H1 (cell line): ENCODE measurements around the gene ADARB2. TPM values are rescaled to one million over a fixed set of nuclear protein-coding genes. Genes with fewer than 3 reads are reported as not detected.

ENCODE experiments used
- CTCF ChIA-PET: fragments of 300-600 bp; sonication (Branson Sonifier 250); formaldehyde crosslinking; loops from one replicate; lab custom pipeline; 2021; ENCODE audit not compliant: partially characterized antibody; lab: Charles Lee
- POLR2A ChIA-PET: fragments of 300-600 bp; sonication (Branson Sonifier 250); formaldehyde crosslinking; loops from one replicate; lab custom pipeline; 2021; ENCODE audit warnings: inconsistent platforms; ENCODE audit not compliant: partially characterized antibody; lab: Charles Lee
- DNase-seq, 2 experiments: peaks; one replicate each; pipeline versions ENCODE4 v3.0.0 to v3.0.0-alpha.2; 2010 to 2022; ENCODE audit warnings: low spot score in 2 of 2, low read depth in 1 of 2, mixed read lengths in 1 of 2
- FAIRE-seq: peaks from 2 replicates; lab custom pipeline; 2011; peaks lifted over from hg19 to GRCh38; lab: Jason Lieb, UNC
- H2AFZ ChIP-seq: 2 replicates; pipeline ENCODE4 v1.8.1; 2012; ENCODE audit warnings: low read length, inconsistent platforms
- H2AK5ac ChIP-seq: 2 replicates; pipeline ENCODE4 v1.6.1; 2013; ENCODE audit warnings: low read depth, low read length
- H2BK120ac ChIP-seq: replicated peaks from 2 replicates; pipeline ENCODE3; 2013; ENCODE audit warnings: low read depth, low read length, inconsistent platforms
- H2BK12ac ChIP-seq: 2 replicates; pipeline ENCODE4 v1.6.1; 2013; ENCODE audit warnings: low read depth, low read length
- H2BK15ac ChIP-seq: 2 replicates; pipeline ENCODE4 v1.6.1; 2013; ENCODE audit warnings: low read length
- H2BK20ac ChIP-seq: 2 replicates; pipeline ENCODE4 v1.6.1; 2013; ENCODE audit warnings: low read length
- H2BK5ac ChIP-seq: 2 replicates; pipeline ENCODE4 v1.6.1; 2013; ENCODE audit warnings: low read depth, low read length
- H3K14ac ChIP-seq: 2 replicates; pipeline ENCODE4 v1.6.1; 2013; ENCODE audit warnings: inconsistent platforms; ENCODE audit not compliant: insufficient read length
- H3K18ac ChIP-seq: 2 replicates; pipeline ENCODE4 v1.6.1; 2013; ENCODE audit warnings: low read length; ENCODE audit errors: extremely low read depth
- H3K23ac ChIP-seq: 2 replicates; pipeline ENCODE4 v1.6.1; 2013; ENCODE audit warnings: inconsistent platforms; ENCODE audit not compliant: insufficient read length
- H3K23me2 ChIP-seq: 2 replicates; pipeline ENCODE4 v1.6.1; 2013; ENCODE audit warnings: low read depth, low read length
- H3K27ac ChIP-seq: 2 replicates; pipeline ENCODE4 v1.6.1; 2011; ENCODE audit warnings: low read depth, low read length, inconsistent platforms
- H3K27me3 ChIP-seq, 4 experiments: replicated peaks in 1 of 4; 1 replicate in 1 of 4; 2 replicates in 3 of 4; pipeline versions ENCODE4 v1.6.1 to v1.8.1; 2011 to 2013; ENCODE audit warnings: low read length in 3 of 4, mild to moderate bottlenecking in 3 of 4, inconsistent platforms in 2 of 4, mixed read lengths in 2 of 4, moderate library complexity in 1 of 4; ENCODE audit not compliant: control insufficient read depth in 3 of 4, insufficient read depth in 3 of 4; ENCODE audit errors: extremely low read depth in 1 of 4
- H3K36me3 ChIP-seq, 4 experiments: 2 replicates each; pipeline versions ENCODE4 v1.6.1 to v1.8.1; 2011 to 2013; ENCODE audit warnings: mild to moderate bottlenecking in 4 of 4, low read length in 3 of 4, moderate library complexity in 2 of 4, control low read depth in 1 of 4, inconsistent platforms in 1 of 4; ENCODE audit not compliant: insufficient read depth in 4 of 4, control insufficient read depth in 2 of 4
- H3K4ac ChIP-seq: replicated peaks from 2 replicates; pipeline ENCODE3; 2013; ENCODE audit warnings: low read length, low read depth, mixed read lengths, inconsistent platforms; ENCODE audit not compliant: insufficient read length
- H3K4me1 ChIP-seq, 4 experiments: replicated peaks in 1 of 4; 1 replicate in 1 of 4; 2 replicates in 3 of 4; pipeline versions ENCODE4 v1.6.1 to v1.8.1; 2011 to 2013; ENCODE audit warnings: low read length in 3 of 4, inconsistent platforms in 2 of 4, mixed read lengths in 1 of 4; ENCODE audit not compliant: insufficient read depth in 4 of 4, control insufficient read depth in 3 of 4
- H3K4me2 ChIP-seq, 2 experiments: 2 replicates each; pipeline versions ENCODE4 v1.6.1 to v1.8.1; 2011 to 2013; ENCODE audit warnings: low read depth in 2 of 2, low read length in 2 of 2, control low read depth in 1 of 2, inconsistent platforms in 1 of 2, mild to moderate bottlenecking in 1 of 2; ENCODE audit not compliant: insufficient read depth in 1 of 2
- H3K4me3 ChIP-seq, 4 experiments: fragments of 200-600, 300-600 bp in 1 of 4; sonication (generic), shearing (Covaris generic), sonication (Bioruptor Twin) in 1 of 4; 2 replicates each; pipeline versions ENCODE4 v1.5.1 to v1.8.1; 2011 to 2016; ENCODE audit warnings: low read length in 4 of 4, low read depth in 3 of 4, control low read depth in 2 of 4, inconsistent platforms in 2 of 4, mild to moderate bottlenecking in 2 of 4, mixed read lengths in 1 of 4, moderate library complexity in 1 of 4; ENCODE audit not compliant: insufficient read depth in 2 of 4; ENCODE audit errors: extremely low read depth in 1 of 4
- H3K56ac ChIP-seq: replicated peaks from 2 replicates; pipeline ENCODE3; 2013; ENCODE audit warnings: low read depth, mild to moderate bottlenecking, mixed read lengths, low read length, inconsistent platforms; ENCODE audit not compliant: insufficient read length
- H3K79me1 ChIP-seq: 2 replicates; pipeline ENCODE4 v1.6.1; 2013; ENCODE audit warnings: low read depth, low read length, control low read depth
- H3K79me2 ChIP-seq, 2 experiments: 2 replicates each; pipeline versions ENCODE4 v1.6.1 to v1.8.1; 2012 to 2013; ENCODE audit warnings: low read length in 2 of 2, mild to moderate bottlenecking in 2 of 2, inconsistent platforms in 1 of 2; ENCODE audit not compliant: insufficient read depth in 2 of 2, control insufficient read depth in 1 of 2
- H3K9ac ChIP-seq, 4 experiments: replicated peaks in 1 of 4; 1 replicate in 1 of 4; 2 replicates in 3 of 4; pipeline versions ENCODE4 v1.6.1 to v1.8.1; 2011 to 2013; ENCODE audit warnings: low read depth in 3 of 4, low read length in 3 of 4, control low read depth in 2 of 4, mild to moderate bottlenecking in 2 of 4, moderate library complexity in 2 of 4, inconsistent platforms in 1 of 4; ENCODE audit errors: extremely low read depth in 1 of 4
- H3K9me3 ChIP-seq, 2 experiments: 2 replicates each; pipeline versions ENCODE4 v1.6.1 to v1.8.1; 2012 to 2013; ENCODE audit warnings: mild to moderate bottlenecking in 2 of 2, moderate library complexity in 2 of 2, control low read depth in 1 of 2, inconsistent platforms in 1 of 2, low read depth in 1 of 2, low read length in 1 of 2, mixed read lengths in 1 of 2; ENCODE audit not compliant: insufficient read depth in 2 of 2
- H4K20me1 ChIP-seq, 2 experiments: replicated peaks in 1 of 2; 2 replicates each; pipeline versions ENCODE3 to v1.8.1; 2011 to 2013; ENCODE audit warnings: inconsistent platforms in 2 of 2, low read length in 2 of 2, mild to moderate bottlenecking in 1 of 2; ENCODE audit not compliant: insufficient read depth in 2 of 2, control insufficient read depth in 1 of 2
- H4K5ac ChIP-seq: 2 replicates; pipeline ENCODE4 v1.6.1; 2013; ENCODE audit warnings: low read length, low read depth, mixed read lengths, inconsistent platforms; ENCODE audit not compliant: insufficient read length
- H4K8ac ChIP-seq: 2 replicates; pipeline ENCODE4 v1.8.0; 2013; ENCODE audit warnings: mild to moderate bottlenecking, moderate library complexity, low read length, inconsistent platforms; ENCODE audit not compliant: insufficient read depth; ENCODE audit errors: extremely low read depth
- H4K91ac ChIP-seq: replicated peaks from 2 replicates; pipeline ENCODE3; 2013; ENCODE audit warnings: low read length, mixed read lengths, inconsistent platforms; ENCODE audit not compliant: insufficient read length
- CBX8 ChIP-seq: fragments of 300-800, 300-1000 bp; sonication (generic); IDR thresholded peaks from 2 replicates; pipeline ENCODE4 v1.7.1; 2016; ENCODE audit warnings: low read depth, low read length, borderline replicate concordance
- CEBPB ChIP-seq: IDR thresholded peaks from 2 replicates; pipeline ENCODE4 v1.6.1; 2012; ENCODE audit warnings: low read depth, low read length
- SP2 ChIP-seq: IDR thresholded peaks from 2 replicates; pipeline ENCODE4 v1.6.1; 2012; ENCODE audit warnings: mild to moderate bottlenecking, low read length, inconsistent platforms
- WGBS, 2 experiments: shearing (Covaris generic) in 1 of 2; methylation state at CpG; one replicate each; pipeline versions ENCODE4 v1.1.6 to v1.1.7; 2013 to 2015; ENCODE audit warnings: low lambda C conversion rate in 2 of 2, mixed read lengths in 2 of 2, inconsistent platforms in 1 of 2, low coverage in 1 of 2, missing lambda C conversion rate in 1 of 2; ENCODE audit not compliant: insufficient replicate concordance in 2 of 2, insufficient coverage in 1 of 2, insufficient read length in 1 of 2; ENCODE audit errors: extremely low coverage in 1 of 2, missing lambda C conversion rate in 1 of 2; 5-methylcytosine and 5-hydroxymethylcytosine counted together
- polyA plus RNA-seq, 7 experiments: library from polyadenylated mRNA; depleted of rRNA in 3 of 7; stranded (reverse) in 5 of 7; unstranded in 2 of 7; fragments of >200 nt in 5 of 7; fragments of 200-250 nt in 2 of 7; gene quantifications; 1 replicate in 5 of 7; 2 replicates in 1 of 7; 4 replicates in 1 of 7; pipeline versions ENCODE4 v1.2.1 to v1.2.3, GENCODE V29; 2011 to 2013; ENCODE audit warnings: missing spikeins in 2 of 7, mixed read lengths in 2 of 7
- total RNA-seq: library from RNA; stranded (reverse); fragmentation: NEBNext Ultra II Directional; extraction: Animal tissue kit (Norgen Biotek cat#: 25700); gene quantifications from 2 replicates; pipeline ENCODE4 v1.2.1, GENCODE V29; 2021

The ADARB2 gene
- total and polyA plus RNA-seq, 2 of the 8 experiments (the other 6 are each of a cell fraction or from before 2014, with no cell fraction given): 2.2 to 2.8 TPM

DNA sequence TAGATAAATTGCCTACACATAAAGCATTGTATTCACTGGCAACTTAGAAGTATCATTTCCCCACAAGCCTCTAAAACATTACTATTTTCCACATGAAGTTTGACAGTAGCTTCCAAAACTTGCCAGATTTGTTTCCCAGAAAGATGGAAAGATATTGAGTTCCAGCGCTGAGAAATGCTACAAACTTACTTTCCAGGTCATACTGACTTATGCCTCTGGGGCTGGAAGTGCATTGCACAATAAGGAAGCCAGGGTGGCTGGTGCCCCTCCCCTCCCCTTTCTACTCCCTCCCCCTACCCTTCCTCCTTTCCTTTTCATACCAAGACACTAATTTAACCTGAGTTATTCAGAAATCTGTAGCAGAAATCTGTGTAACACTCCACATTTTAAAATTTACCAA lies 468.5 kb downstream of the ADARB2 start:
- H3K14ac ChIP-seq: no peak overlapping the region
- no peak overlapping the region for H4K5ac ChIP-seq
- no peaks in the 10 kb centered on the region for H3K9me3 ChIP-seq
- no peaks in the 10 kb centered on the region for H3K79me2 ChIP-seq
- no peak overlapping the region for H2BK20ac ChIP-seq
- no peak overlapping the region for H3K27ac ChIP-seq
- no peak overlapping the region for H2BK120ac ChIP-seq
- H3K56ac ChIP-seq: no peak overlapping the region
- ChIA-PET CTCF (interaction anchor here (1.3 kb wide), 1 partner anchor 29 kb away, joined by 6 read pairs; no protein-coding TSS in a partner anchor), POLR2A (no interaction called here)
- H3K9ac ChIP-seq: no peak overlapping the region
- no peak overlapping the region for H2AFZ ChIP-seq
- 73% methylated on average over 1 of the region's 1 CpG; no CpG with 5 or more reads in 1 of the 2 experiments for WGBS, 2 experiments
- H2BK12ac ChIP-seq: no peak overlapping the region
- DNase-seq (no peak), FAIRE-seq (no peak)
- H4K8ac ChIP-seq: no peak overlapping the region
- no peaks in the 10 kb centered on the region for H3K4me1 ChIP-seq
- H3K18ac ChIP-seq: no peak overlapping the region
- no peaks in the 10 kb centered on the region for H3K23me2 ChIP-seq
- TF ChIP-seq CBX8 (no peak), CEBPB (peak; percentile 90), SP2 (no peak)
- H3K4ac ChIP-seq: no peak overlapping the region
- no peaks in the 10 kb centered on the region for H4K20me1 ChIP-seq
- H4K91ac ChIP-seq: no peak overlapping the region
- H3K23ac ChIP-seq: no peak overlapping the region
- no peak overlapping the region for H2BK15ac ChIP-seq
- no peaks in the 10 kb centered on the region for H3K79me1 ChIP-seq
- no peaks in the 10 kb centered on the region for H3K36me3 ChIP-seq
- no peak overlapping the region for H3K4me2 ChIP-seq
- no peak overlapping the region for H3K4me3 ChIP-seq
- no peaks in the 10 kb centered on the region for H3K27me3 ChIP-seq
- H2BK5ac ChIP-seq: no peak overlapping the region
- no peak overlapping the region for H2AK5ac ChIP-seq
